ENCODE data around the gene FOXE1. TPM values are rescaled to one million over a fixed set of nuclear protein-coding genes. Genes with fewer than 3 reads are reported as not detected.

The FOXE1 gene
- total RNA-seq, 1 experiment from 2014 or later = not detected

GRCh38 chr9:97854696-97855485 is 1.9 kb downstream of the FOXE1 start:
- Histone ChIP-seq H2AFZ (ENCODE audit: low read depth, low read length, poor library complexity, severe bottlenecking) (no peak overlapping the region), H3K36me3 (ENCODE audit: control insufficient read depth in 1 of 2, insufficient read depth in 2 of 2, low read length in 2 of 2) (no peaks in the 10 kb centered on the region), H3K79me2 (ENCODE audit: insufficient read depth, low read length) (no peaks in the 10 kb centered on the region), H3K4me1 (ENCODE audit: control insufficient read depth in 1 of 2, insufficient read depth in 2 of 2, low read length in 2 of 2) (no peaks in the 10 kb centered on the region), H3K27ac (ENCODE audit: low read depth, low read length) (no peak overlapping the region), H3K4me3 (replicated peaks in 1 of 2; ENCODE audit: low read depth in 1 of 2, low read length in 2 of 2) (no peak overlapping the region), H3K27me3 (ENCODE audit: insufficient read depth, low read length) (no peaks in the 10 kb centered on the region), H3K4me2 (ENCODE audit: low read length) (no peak overlapping the region), H3K9ac (ENCODE audit: low read length) (no peak overlapping the region), H3K9me2 (ENCODE audit: insufficient read depth) (no peaks in the 10 kb centered on the region), H3K9me3 (ENCODE audit: control insufficient read depth in 1 of 2, insufficient read depth in 1 of 2, low read depth in 1 of 2, low read length in 2 of 2) (no peaks in the 10 kb centered on the region), H4K20me1 (ENCODE audit: insufficient read depth) (no peaks in the 10 kb centered on the region)
- intact Hi-C loops (cut with micrococcal nuclease) = no loop called here
- no peak for TF ChIP-seq ZFX (IDR thresholded peaks at IDR 0.05)
- TF ChIP-seq ELF1 (IDR thresholded peaks at IDR 0.05; ENCODE audit: borderline replicate concordance, low read depth) = no peak
- TF ChIP-seq EZH2phosphoT487 (IDR thresholded peaks at IDR 0.05; ENCODE audit: borderline replicate concordance) = no peak
- no peak for TF ChIP-seq FOSL1 (IDR thresholded peaks at IDR 0.05; ENCODE audit: low read depth)
- no peak for TF ChIP-seq ATF3 (IDR thresholded peaks at IDR 0.05)
- no peak for TF ChIP-seq RAD21 (IDR thresholded peaks at IDR 0.05; ENCODE audit: low read depth)
- TF ChIP-seq ZNF274 (IDR thresholded peaks at IDR 0.05; ENCODE audit: low read depth, low read length) = no peak
- TF ChIP-seq MAX (IDR thresholded peaks at IDR 0.05) = no peak
- no peak for TF ChIP-seq CBX3 (IDR thresholded peaks at IDR 0.05; ENCODE audit: low read depth)
- TF ChIP-seq CEBPB (IDR thresholded peaks at IDR 0.05; ENCODE audit: low read depth) = no peak
- BruUV-seq (replicated peaks) = no TSS peak
- RAD21 ChIA-PET (ENCODE audit: low non-redundant PET in 1 of 2, low total read pairs in 2 of 2, uncharacterized antibody in 2 of 2, unreplicated experiment in 2 of 2) = no interaction called here
- CTCF ChIA-PET = no interaction called here
- no peak for ATAC-seq
- DNase-seq (ENCODE audit: low read depth, low spot score) = no peak
- POLR2A ChIA-PET = no interaction called here

- no TSS peak for BruUV-seq (replicated peaks)
- no peak overlapping the region for H3K4me3 ChIP-seq (replicated peaks in 1 of 2; ENCODE audit: low read depth in 1 of 2, low read length in 2 of 2)
- H2AFZ ChIP-seq (ENCODE audit: low read depth, low read length, poor library complexity, severe bottlenecking) = no peak overlapping the region
- ATAC-seq (no peak), DNase-seq (ENCODE audit: low read depth, low spot score) (no peak)
- H3K4me2 ChIP-seq (ENCODE audit: low read length) = no peak overlapping the region
- H3K79me2 ChIP-seq (ENCODE audit: insufficient read depth, low read length) = no peaks in the 10 kb centered on the region
- H3K9ac ChIP-seq (ENCODE audit: low read length) = no peak overlapping the region
- intact Hi-C loops (cut with micrococcal nuclease) = no loop called here
- H3K27me3 ChIP-seq (ENCODE audit: insufficient read depth, low read length) = no peaks in the 10 kb centered on the region
- ChIA-PET RAD21 (ENCODE audit: low non-redundant PET in 1 of 2, low total read pairs in 2 of 2, uncharacterized antibody in 2 of 2, unreplicated experiment in 2 of 2) (no interaction called here), POLR2A (no interaction called here), CTCF (no interaction called here)
- no peaks in the 10 kb centered on the region for H3K4me1 ChIP-seq (ENCODE audit: control insufficient read depth in 1 of 2, insufficient read depth in 2 of 2, low read length in 2 of 2)
- H3K9me3 ChIP-seq (ENCODE audit: control insufficient read depth in 1 of 2, insufficient read depth in 1 of 2, low read depth in 1 of 2, low read length in 2 of 2) = no peaks in the 10 kb centered on the region
- no peaks in the 10 kb centered on the region for H3K36me3 ChIP-seq (ENCODE audit: control insufficient read depth in 1 of 2, insufficient read depth in 2 of 2, low read length in 2 of 2)
- H4K20me1 ChIP-seq (ENCODE audit: insufficient read depth) = no peaks in the 10 kb centered on the region
- no peak overlapping the region for H3K27ac ChIP-seq (ENCODE audit: low read depth, low read length)
- no peaks in the 10 kb centered on the region for H3K9me2 ChIP-seq (ENCODE audit: insufficient read depth)
- TF ChIP-seq REST (IDR thresholded peaks at IDR 0.05; ENCODE audit: low read depth) (no peak), CEBPB (IDR thresholded peaks at IDR 0.05; ENCODE audit: low read depth) (no peak), ZFX (IDR thresholded peaks at IDR 0.05) (no peak), SIN3A (IDR thresholded peaks at IDR 0.05; ENCODE audit: low read depth) (no peak), SRF (IDR thresholded peaks at IDR 0.05; ENCODE audit: low read depth) (no peak), ZBTB33 (IDR thresholded peaks at IDR 0.05; ENCODE audit: extremely low read depth, insufficient replicate concordance, low read length) (no peak), EZH2phosphoT487 (IDR thresholded peaks at IDR 0.05; ENCODE audit: borderline replicate concordance) (no peak), TCF7L2 (IDR thresholded peaks at IDR 0.05; ENCODE audit: borderline replicate concordance, extremely low read depth, insufficient read depth, insufficient read length) (no peak)
Measured at GRCh38 chr9:97855486-97855875, 2.5 kb downstream of the FOXE1 start.

Measured in HCT116 (cell line).